Measurements from ENCODE around the gene SHPK. TPM values are rescaled to one million over a fixed set of nuclear protein-coding genes. Genes with fewer than 3 reads are reported as not detected.
A peak's percentile ranks its signal among the peaks of the same experiment; 100 is the strongest.

Gene SHPK
- total RNA-seq, 1 experiment from 2014 or later, result 5.4 TPM

- H3K79me2 ChIP-seq (ENCODE audit: low read length), result no peaks in the 10 kb centered on the region
- H3K27ac ChIP-seq (ENCODE audit: low read length), result no peak overlapping the region
- H2AFZ ChIP-seq (ENCODE audit: low read length), result no peak overlapping the region
- no peaks in the 10 kb centered on the region for H3K9me2 ChIP-seq (replicated peaks; ENCODE audit: insufficient read depth, low read length)
- no peak overlapping the region for H3K4me2 ChIP-seq (ENCODE audit: low read depth, low read length, poor library complexity, severe bottlenecking)
- DNase-seq, result no peak
- H3K4me3 ChIP-seq (ENCODE audit: low read length), result no peak overlapping the region
- no peaks in the 10 kb centered on the region for H3K27me3 ChIP-seq (ENCODE audit: low read length)
- no peaks in the 10 kb centered on the region for H4K20me1 ChIP-seq (ENCODE audit: insufficient read depth, low read depth, low read length)
- H3K9ac ChIP-seq (ENCODE audit: low read length), result no peak overlapping the region
- H3K4me1 ChIP-seq (ENCODE audit: low read length), result peaks cover 46% of the 10 kb centered on the region
- no peaks in the 10 kb centered on the region for H3K9me3 ChIP-seq (ENCODE audit: low read length)
- peaks cover 6% of the 10 kb centered on the region; the same call in 1 of the 2 replicates for H3K36me3 ChIP-seq (ENCODE audit: insufficient read depth, low read length)
Measured at GRCh38 chr17:3643889-3644349, 7.9 kb upstream of the SHPK start.

- Histone ChIP-seq H3K27me3 (ENCODE audit: low read length) (no peaks in the 10 kb centered on the region), H2AFZ (ENCODE audit: low read length) (no peak overlapping the region), H3K36me3 (ENCODE audit: insufficient read depth, low read length) (no peaks in the 10 kb centered on the region), H3K9me3 (ENCODE audit: low read length) (no peaks in the 10 kb centered on the region), H3K79me2 (ENCODE audit: low read length) (peaks cover 5% of the 10 kb centered on the region), H3K4me2 (ENCODE audit: low read depth, low read length, poor library complexity, severe bottlenecking) (no peak overlapping the region), H3K9ac (ENCODE audit: low read length) (no peak overlapping the region), H3K9me2 (replicated peaks; ENCODE audit: insufficient read depth, low read length) (no peaks in the 10 kb centered on the region), H4K20me1 (ENCODE audit: insufficient read depth, low read depth, low read length) (no peaks in the 10 kb centered on the region), H3K27ac (ENCODE audit: low read length) (no peak overlapping the region), H3K4me1 (ENCODE audit: low read length) (peaks cover 60% of the 10 kb centered on the region), H3K4me3 (ENCODE audit: low read length) (no peak overlapping the region)
- no peak for DNase-seq
Measured at GRCh38 chr17:3641717-3642486, 5.9 kb upstream of the SHPK start.

DNA sequence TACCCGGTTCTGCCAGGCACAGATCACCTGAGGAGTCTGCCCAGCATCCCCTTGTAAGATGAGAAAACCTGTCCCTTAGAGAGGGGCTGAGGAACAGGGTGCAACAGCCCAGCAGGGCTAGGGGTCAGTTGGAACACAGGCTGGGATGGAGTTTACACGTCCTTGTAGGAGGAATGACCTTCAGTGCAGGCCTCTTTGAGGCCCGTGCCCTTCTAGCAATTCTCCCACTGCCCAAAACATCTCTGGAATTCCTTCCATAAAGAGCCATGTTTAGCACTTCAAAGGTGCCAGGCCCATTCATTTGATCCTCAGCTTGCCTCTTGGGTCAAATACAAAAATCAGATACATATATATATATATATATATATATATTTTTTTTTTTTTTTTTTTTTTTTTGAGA is 5.0 kb upstream of the SHPK start:
- Histone ChIP-seq H3K4me2 (ENCODE audit: low read depth, low read length, poor library complexity, severe bottlenecking) (no peak overlapping the region), H3K79me2 (ENCODE audit: low read length) (peaks cover 5% of the 10 kb centered on the region), H3K4me1 (ENCODE audit: low read length) (peaks cover 51% of the 10 kb centered on the region), H3K27me3 (ENCODE audit: low read length) (no peaks in the 10 kb centered on the region), H3K36me3 (ENCODE audit: insufficient read depth, low read length) (no peaks in the 10 kb centered on the region), H3K9me3 (ENCODE audit: low read length) (no peaks in the 10 kb centered on the region), H3K4me3 (ENCODE audit: low read length) (no peak overlapping the region), H3K9me2 (replicated peaks; ENCODE audit: insufficient read depth, low read length) (no peaks in the 10 kb centered on the region), H4K20me1 (ENCODE audit: insufficient read depth, low read depth, low read length) (no peaks in the 10 kb centered on the region), H3K27ac (ENCODE audit: low read length) (peak overlapping the region; percentile 90), H3K9ac (ENCODE audit: low read length) (peak overlapping the region; percentile 38), H2AFZ (ENCODE audit: low read length) (no peak overlapping the region)
- DNase-seq, result no peak

GRCh38 chr17:3639981-3640596 is 4.0 kb upstream of the SHPK start:
- H3K4me1 ChIP-seq (ENCODE audit: low read length), result peaks cover 45% of the 10 kb centered on the region
- no peaks in the 10 kb centered on the region for H3K9me2 ChIP-seq (replicated peaks; ENCODE audit: insufficient read depth, low read length)
- peak overlapping the region; percentile 49 for H3K4me2 ChIP-seq (ENCODE audit: low read depth, low read length, poor library complexity, severe bottlenecking)

DNA sequence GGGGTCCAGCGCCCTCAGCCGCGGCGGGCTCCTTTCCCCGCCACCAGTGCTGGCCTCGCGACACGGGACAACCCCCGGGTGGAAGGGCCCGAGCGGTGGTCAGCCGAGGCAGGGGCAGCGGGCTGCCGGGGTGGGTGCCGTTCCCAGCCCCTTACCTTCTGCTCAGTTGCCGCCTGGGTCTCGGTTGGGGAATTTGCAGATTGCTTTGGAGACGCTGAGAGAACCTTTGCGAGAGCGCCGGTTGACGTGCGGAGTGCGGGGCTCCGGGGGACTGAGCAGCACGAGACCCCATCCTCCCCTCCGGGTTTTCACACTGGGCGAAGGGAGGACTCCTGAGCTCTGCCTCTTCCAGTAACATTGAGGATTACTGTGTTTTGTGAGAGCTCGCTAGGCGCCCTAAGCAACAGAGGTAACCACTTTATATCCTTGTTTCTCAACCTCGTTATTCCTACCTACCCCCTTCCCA is 891 bp upstream of the SHPK start:
- no peaks in the 10 kb centered on the region for H3K9me3 ChIP-seq (ENCODE audit: low read length)
- no peak for DNase-seq
- H3K36me3 ChIP-seq (ENCODE audit: insufficient read depth, low read length), result no peaks in the 10 kb centered on the region
- peak overlapping the region; percentile 99 for H3K4me3 ChIP-seq (ENCODE audit: low read length)
- H3K79me2 ChIP-seq (ENCODE audit: low read length), result peaks cover 33% of the 10 kb centered on the region
- peaks cover 45% of the 10 kb centered on the region for H3K4me1 ChIP-seq (ENCODE audit: low read length)
- peak overlapping the region; percentile 89 for H3K9ac ChIP-seq (ENCODE audit: low read length)
- H4K20me1 ChIP-seq (ENCODE audit: insufficient read depth, low read depth, low read length), result no peaks in the 10 kb centered on the region
- H3K27me3 ChIP-seq (ENCODE audit: low read length), result no peaks in the 10 kb centered on the region
- peak overlapping the region; percentile 89; the same call in 1 of the 2 replicates for H2AFZ ChIP-seq (ENCODE audit: low read length)
- no peaks in the 10 kb centered on the region for H3K9me2 ChIP-seq (replicated peaks; ENCODE audit: insufficient read depth, low read length)
- H3K4me2 ChIP-seq (ENCODE audit: low read depth, low read length, poor library complexity, severe bottlenecking), result peak overlapping the region; percentile 95
- peak overlapping the region; percentile 83 for H3K27ac ChIP-seq (ENCODE audit: low read length)

More at GRCh38 chr17:3639981-3640596, 4.0 kb upstream of the SHPK start:
- DNase-seq, result peak; percentile 75
- no peaks in the 10 kb centered on the region for H3K36me3 ChIP-seq (ENCODE audit: insufficient read depth, low read length)
- peak overlapping the region; percentile 34 for H3K4me3 ChIP-seq (ENCODE audit: low read length)
- H3K27me3 ChIP-seq (ENCODE audit: low read length), result no peaks in the 10 kb centered on the region
- peaks cover 13% of the 10 kb centered on the region for H3K79me2 ChIP-seq (ENCODE audit: low read length)
- H3K9ac ChIP-seq (ENCODE audit: low read length), result peak overlapping the region; percentile 38
- H3K27ac ChIP-seq (ENCODE audit: low read length), result peak overlapping the region; percentile 90
- no peaks in the 10 kb centered on the region for H4K20me1 ChIP-seq (ENCODE audit: insufficient read depth, low read depth, low read length)
- H2AFZ ChIP-seq (ENCODE audit: low read length), result 0 out of 2 replicates have a peak overlapping the region, but pooled peaks have one; percentile 2
- H3K9me3 ChIP-seq (ENCODE audit: low read length), result no peaks in the 10 kb centered on the region

GRCh38 chr17:3635474-3636153 is 436 bp downstream of the SHPK start:
- no peaks in the 10 kb centered on the region for H3K36me3 ChIP-seq (ENCODE audit: insufficient read depth, low read length)
- H3K27ac ChIP-seq (ENCODE audit: low read length), result peak overlapping the region; percentile 62; the same call in 1 of the 2 replicates
- no peaks in the 10 kb centered on the region for H3K9me3 ChIP-seq (ENCODE audit: low read length)
- peak overlapping the region; percentile 95 for H3K4me2 ChIP-seq (ENCODE audit: low read depth, low read length, poor library complexity, severe bottlenecking)
- peak overlapping the region; percentile 78; the same call in 1 of the 2 replicates for H2AFZ ChIP-seq (ENCODE audit: low read length)
- H3K27me3 ChIP-seq (ENCODE audit: low read length), result no peaks in the 10 kb centered on the region
- peaks cover 36% of the 10 kb centered on the region for H3K79me2 ChIP-seq (ENCODE audit: low read length)
- H3K9me2 ChIP-seq (replicated peaks; ENCODE audit: insufficient read depth, low read length), result no peaks in the 10 kb centered on the region
- no peak for DNase-seq
- H3K4me3 ChIP-seq (ENCODE audit: low read length), result peak overlapping the region; percentile 99
- no peaks in the 10 kb centered on the region for H4K20me1 ChIP-seq (ENCODE audit: insufficient read depth, low read depth, low read length)
- peak overlapping the region; percentile 96 for H3K9ac ChIP-seq (ENCODE audit: low read length)
- H3K4me1 ChIP-seq (ENCODE audit: low read length), result peaks cover 40% of the 10 kb centered on the region

DNA sequence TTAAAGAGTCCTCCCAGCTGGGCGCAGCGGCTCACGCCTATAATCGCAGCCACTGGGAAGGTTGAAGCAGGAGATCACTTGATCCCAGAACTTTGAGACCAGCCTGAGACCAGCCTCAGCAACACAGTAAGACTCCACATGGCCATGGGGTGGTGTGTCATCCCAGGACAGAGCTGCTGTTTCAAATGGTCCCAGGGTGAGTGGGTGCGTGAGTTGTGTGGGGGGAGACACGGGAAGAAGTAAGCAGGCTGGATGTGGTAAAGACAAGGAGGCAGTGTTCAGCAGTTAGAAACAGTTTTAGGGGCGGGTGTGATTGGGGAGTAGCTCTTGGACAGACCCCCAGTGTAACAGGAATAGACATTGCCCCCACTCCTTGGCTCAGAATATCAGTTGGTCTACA is 3.8 kb downstream of the SHPK start:
- Histone ChIP-seq H4K20me1 (ENCODE audit: insufficient read depth, low read depth, low read length) (no peaks in the 10 kb centered on the region), H3K27ac (ENCODE audit: low read length) (no peak overlapping the region), H3K4me1 (ENCODE audit: low read length) (peaks cover 11% of the 10 kb centered on the region), H3K79me2 (ENCODE audit: low read length) (peaks cover 31% of the 10 kb centered on the region), H3K9ac (ENCODE audit: low read length) (no peak overlapping the region), H3K9me3 (ENCODE audit: low read length) (no peaks in the 10 kb centered on the region), H3K9me2 (replicated peaks; ENCODE audit: insufficient read depth, low read length) (no peaks in the 10 kb centered on the region), H3K4me2 (ENCODE audit: low read depth, low read length, poor library complexity, severe bottlenecking) (no peak overlapping the region), H3K36me3 (ENCODE audit: insufficient read depth, low read length) (no peaks in the 10 kb centered on the region), H3K27me3 (ENCODE audit: low read length) (no peaks in the 10 kb centered on the region), H3K4me3 (ENCODE audit: low read length) (no peak overlapping the region), H2AFZ (ENCODE audit: low read length) (no peak overlapping the region)
- DNase-seq, result no peak

GRCh38 chr17:3630781-3631180 is 5.3 kb downstream of the SHPK start:
- H2AFZ ChIP-seq (ENCODE audit: low read length), result no peak overlapping the region
- no peak overlapping the region for H3K27ac ChIP-seq (ENCODE audit: low read length)
- no peaks in the 10 kb centered on the region for H3K9me3 ChIP-seq (ENCODE audit: low read length)
- no peak overlapping the region for H3K4me2 ChIP-seq (ENCODE audit: low read depth, low read length, poor library complexity, severe bottlenecking)
- no peaks in the 10 kb centered on the region for H4K20me1 ChIP-seq (ENCODE audit: insufficient read depth, low read depth, low read length)
- H3K27me3 ChIP-seq (ENCODE audit: low read length), result no peaks in the 10 kb centered on the region
- peaks cover 29% of the 10 kb centered on the region for H3K79me2 ChIP-seq (ENCODE audit: low read length)
- no peaks in the 10 kb centered on the region for H3K9me2 ChIP-seq (replicated peaks; ENCODE audit: insufficient read depth, low read length)
- no peak overlapping the region for H3K4me3 ChIP-seq (ENCODE audit: low read length)
- peaks cover 7% of the 10 kb centered on the region for H3K4me1 ChIP-seq (ENCODE audit: low read length)
- no peak for DNase-seq
- peaks cover 5% of the 10 kb centered on the region; the same call in 1 of the 2 replicates for H3K36me3 ChIP-seq (ENCODE audit: insufficient read depth, low read length)
- no peak overlapping the region for H3K9ac ChIP-seq (ENCODE audit: low read length)

Measured in Karpas-422 (cell line).